ENCODE measurements around the gene CASP7.

Gene CASP7

GRCh38 chr10:113712755-113713639 is 33.3 kb downstream of the CASP7 start:
- no peak for DNase-seq

GRCh38 chr10:113713640-113713982 is 33.9 kb downstream of the CASP7 start:
- DNase-seq: no peak

GRCh38 chr10:113716109-113716910 is 36.6 kb downstream of the CASP7 start:
- no peak for DNase-seq

- no peak for DNase-seq
Observed at GRCh38 chr10:113718969-113719822, 39.5 kb downstream of the CASP7 start.

- DNase-seq: no peak
Observed at GRCh38 chr10:113720386-113720785, 40.7 kb downstream of the CASP7 start.

GRCh38 chr10:113732160-113732881 is 52.6 kb downstream of the CASP7 start:
- DNase-seq: no peak

- DNase-seq: peak; percentile 13
Observed at GRCh38 chr10:113732966-113733365, 53.3 kb downstream of the CASP7 start.

- no peak for DNase-seq
Observed at GRCh38 chr10:113733635-113734034, 53.9 kb downstream of the CASP7 start.

GRCh38 chr10:113735913-113736312 is 56.2 kb downstream of the CASP7 start:
- no peak for DNase-seq

- peak; percentile 62 for DNase-seq
Observed at GRCh38 chr10:113736576-113736975, 56.9 kb downstream of the CASP7 start.

GRCh38 chr10:113739031-113739430 is 59.3 kb downstream of the CASP7 start:
- no peak for DNase-seq

- DNase-seq: no peak
Observed at GRCh38 chr10:113739577-113739976, 59.9 kb downstream of the CASP7 start.

GRCh38 chr10:113740850-113741249 is 61.1 kb downstream of the CASP7 start:
- no peak for DNase-seq

GRCh38 chr10:113742466-113742865 is 62.8 kb downstream of the CASP7 start:
- no peak for DNase-seq

GRCh38 chr10:113743594-113743993 is 63.9 kb downstream of the CASP7 start:
- no peak for DNase-seq

- no peak for DNase-seq
Observed at GRCh38 chr10:113745374-113745773, 65.7 kb downstream of the CASP7 start.

- DNase-seq: peak; percentile 51
Observed at GRCh38 chr10:113746217-113746957, 66.7 kb downstream of the CASP7 start.

GRCh38 chr10:113751181-113751732 is 71.5 kb downstream of the CASP7 start, which contains the start of gene PLEKHS1:
TSS of gene PLEKHS1 (plus strand) at chr10:113751682. CDS start at chr10:113755278, 3,596 bp downstream.
- peak; percentile 46 for DNase-seq

- no peak for DNase-seq
Observed at GRCh38 chr10:113752553-113752952, 72.8 kb downstream of the CASP7 start.

GRCh38 chr10:113753020-113753692 is 73.4 kb downstream of the CASP7 start:
- DNase-seq: no peak

Measured in fibroblast of skin of scalp (primary cell).